ENCODE results near the gene HOXB3.

The HOXB3 gene

GRCh38 chr17:48628649-48629410, 38.8 kb upstream of the HOXB3 start:
- Mint-ChIP-seq H3K36me3 (ENCODE audit: low read depth) (peaks cover 4% of the 10 kb centered on the region), H3K4me1 (ENCODE audit: low read depth) (peaks cover 21% of the 10 kb centered on the region), H3K27me3 (peaks cover 83% of the 10 kb centered on the region), H3K27ac (no peak overlapping the region), H3K4me3 (no peak overlapping the region), H3K9me3 (no peaks in the 10 kb centered on the region)

GRCh38 chr17:48627623-48628521, 37.8 kb upstream of the HOXB3 start:
- peaks cover 2% of the 10 kb centered on the region for H3K36me3 Mint-ChIP-seq (ENCODE audit: low read depth)
- peaks cover 16% of the 10 kb centered on the region for H3K4me1 Mint-ChIP-seq (ENCODE audit: low read depth)
- no peak overlapping the region for H3K4me3 Mint-ChIP-seq
- peaks cover 85% of the 10 kb centered on the region for H3K27me3 Mint-ChIP-seq
- H3K27ac Mint-ChIP-seq: no peak overlapping the region
- no peaks in the 10 kb centered on the region for H3K9me3 Mint-ChIP-seq

- Mint-ChIP-seq H3K9me3 (no peaks in the 10 kb centered on the region), H3K4me1 (ENCODE audit: low read depth) (peaks cover 14% of the 10 kb centered on the region), H3K27me3 (peaks cover 85% of the 10 kb centered on the region), H3K27ac (no peak overlapping the region), H3K36me3 (ENCODE audit: low read depth) (no peaks in the 10 kb centered on the region), H3K4me3 (peak overlapping the region; percentile 83)
Measured at GRCh38 chr17:48627118-48627597, 37.1 kb upstream of the HOXB3 start.

GRCh38 chr17:48626245-48627117, 36.4 kb upstream of the HOXB3 start, which contains the start of gene HOXB9:
Gene HOXB9, minus strand, starts transcription at chr17:48626358. Its CDS starts 89 bp downstream, at chr17:48626269.
- no peaks in the 10 kb centered on the region for H3K9me3 Mint-ChIP-seq
- peak within 1 kb of the TSS; percentile 89 for H3K27ac Mint-ChIP-seq
- H3K4me3 Mint-ChIP-seq: peak within 1 kb of the TSS; percentile 83
- H3K36me3 Mint-ChIP-seq (ENCODE audit: low read depth): no peaks in the 10 kb centered on the region
- peaks cover 14% of the 10 kb centered on the region for H3K4me1 Mint-ChIP-seq (ENCODE audit: low read depth)
- H3K27me3 Mint-ChIP-seq: peaks cover 85% of the 10 kb centered on the region

GRCh38 chr17:48625495-48626244, 35.6 kb upstream of the HOXB3 start:
- no peaks in the 10 kb centered on the region for H3K9me3 Mint-ChIP-seq
- peaks cover 14% of the 10 kb centered on the region for H3K4me1 Mint-ChIP-seq (ENCODE audit: low read depth)
- peak overlapping the region; percentile 83 for H3K4me3 Mint-ChIP-seq
- H3K27ac Mint-ChIP-seq: no peak overlapping the region
- H3K27me3 Mint-ChIP-seq: peaks cover 84% of the 10 kb centered on the region
- no peaks in the 10 kb centered on the region for H3K36me3 Mint-ChIP-seq (ENCODE audit: low read depth)

GRCh38 chr17:48624544-48625494, 34.8 kb upstream of the HOXB3 start:
- no peaks in the 10 kb centered on the region for H3K9me3 Mint-ChIP-seq
- H3K4me1 Mint-ChIP-seq (ENCODE audit: low read depth): peaks cover 14% of the 10 kb centered on the region
- H3K4me3 Mint-ChIP-seq: peak overlapping the region; percentile 83
- no peak overlapping the region for H3K27ac Mint-ChIP-seq
- H3K36me3 Mint-ChIP-seq (ENCODE audit: low read depth): no peaks in the 10 kb centered on the region
- peaks cover 80% of the 10 kb centered on the region for H3K27me3 Mint-ChIP-seq

GRCh38 chr17:48624118-48624517, 34.1 kb upstream of the HOXB3 start:
- no peak overlapping the region for H3K27ac Mint-ChIP-seq
- H3K27me3 Mint-ChIP-seq: peaks cover 80% of the 10 kb centered on the region

GRCh38 chr17:48623583-48623982, 33.5 kb upstream of the HOXB3 start:
- H3K36me3 Mint-ChIP-seq (ENCODE audit: low read depth): no peaks in the 10 kb centered on the region
- H3K4me3 Mint-ChIP-seq: no peak overlapping the region
- H3K27ac Mint-ChIP-seq: no peak overlapping the region
- peaks cover 80% of the 10 kb centered on the region for H3K27me3 Mint-ChIP-seq
- H3K9me3 Mint-ChIP-seq: no peaks in the 10 kb centered on the region
- H3K4me1 Mint-ChIP-seq (ENCODE audit: low read depth): peaks cover 24% of the 10 kb centered on the region

More at GRCh38 chr17:48624118-48624517, 34.1 kb upstream of the HOXB3 start:
- Mint-ChIP-seq H3K9me3 (no peaks in the 10 kb centered on the region), H3K4me3 (peak overlapping the region; percentile 35), H3K36me3 (ENCODE audit: low read depth) (no peaks in the 10 kb centered on the region), H3K4me1 (ENCODE audit: low read depth) (peaks cover 19% of the 10 kb centered on the region)

GRCh38 chr17:48622857-48623256, 32.8 kb upstream of the HOXB3 start:
- no peak overlapping the region for H3K4me3 Mint-ChIP-seq
- no peak overlapping the region for H3K27ac Mint-ChIP-seq

GRCh38 chr17:48621410-48622392, 31.7 kb upstream of the HOXB3 start:
- H3K4me1 Mint-ChIP-seq (ENCODE audit: low read depth): peaks cover 33% of the 10 kb centered on the region
- no peak overlapping the region for H3K4me3 Mint-ChIP-seq
- no peaks in the 10 kb centered on the region for H3K9me3 Mint-ChIP-seq
- H3K36me3 Mint-ChIP-seq (ENCODE audit: low read depth): no peaks in the 10 kb centered on the region
- H3K27me3 Mint-ChIP-seq: peaks cover 81% of the 10 kb centered on the region
- H3K27ac Mint-ChIP-seq: no peak overlapping the region

More at GRCh38 chr17:48622857-48623256, 32.8 kb upstream of the HOXB3 start:
- Mint-ChIP-seq H3K9me3 (no peaks in the 10 kb centered on the region), H3K27me3 (peaks cover 80% of the 10 kb centered on the region), H3K36me3 (ENCODE audit: low read depth) (no peaks in the 10 kb centered on the region), H3K4me1 (ENCODE audit: low read depth) (peaks cover 30% of the 10 kb centered on the region)

- no peaks in the 10 kb centered on the region for H3K36me3 Mint-ChIP-seq (ENCODE audit: low read depth)
Measured at GRCh38 chr17:48620461-48621139, 30.6 kb upstream of the HOXB3 start.

More at GRCh38 chr17:48620461-48621139, 30.6 kb upstream of the HOXB3 start:
- H3K27ac Mint-ChIP-seq: no peak overlapping the region
- H3K4me3 Mint-ChIP-seq: no peak overlapping the region
- H3K9me3 Mint-ChIP-seq: no peaks in the 10 kb centered on the region
- H3K4me1 Mint-ChIP-seq (ENCODE audit: low read depth): peaks cover 26% of the 10 kb centered on the region
- peaks cover 85% of the 10 kb centered on the region for H3K27me3 Mint-ChIP-seq
